Right forelimb (tissue), 1 donor: ENCODE measurements around the gene RPP25.
A peak's percentile ranks its signal among the peaks of the same experiment; 100 is the strongest.

ENCODE experiments used
- DNase-seq: peaks from one replicate; pipeline ENCODE4 v3.0.0-alpha.2; 2018

RPP25 gene, protein sequence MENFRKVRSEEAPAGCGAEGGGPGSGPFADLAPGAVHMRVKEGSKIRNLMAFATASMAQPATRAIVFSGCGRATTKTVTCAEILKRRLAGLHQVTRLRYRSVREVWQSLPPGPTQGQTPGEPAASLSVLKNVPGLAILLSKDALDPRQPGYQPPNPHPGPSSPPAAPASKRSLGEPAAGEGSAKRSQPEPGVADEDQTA

GRCh38 chr15:74956648-74957475 is at the start of gene RPP25:
Gene RPP25 (minus strand): TSS chr15:74956772. CDS start chr15:74956583, 189 bp downstream.
- peak; percentile 70 for DNase-seq

DNA sequence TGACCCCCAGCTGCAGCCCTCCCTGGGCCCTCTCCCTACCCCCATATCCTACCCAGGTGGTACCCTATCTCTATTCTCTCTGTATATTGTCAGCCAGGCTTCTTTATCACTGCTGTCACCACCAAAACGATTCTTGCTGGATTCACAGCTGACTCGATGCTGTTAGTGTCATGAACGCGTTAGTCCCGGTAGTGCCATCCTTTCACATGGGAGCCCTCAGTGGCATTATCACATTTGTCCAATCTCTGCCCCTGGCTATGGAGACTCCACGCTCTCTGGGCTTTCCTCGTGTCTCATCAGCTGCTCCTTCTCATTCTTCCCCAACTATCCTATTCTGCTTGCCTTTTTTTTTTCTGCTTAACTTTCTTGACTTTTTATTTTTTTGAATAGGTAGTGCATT is 45.8 kb upstream of the RPP25 start:
- no peak for DNase-seq

GRCh38 chr15:75001310-75001709 is 44.7 kb upstream of the RPP25 start:
- DNase-seq = no peak

DNA sequence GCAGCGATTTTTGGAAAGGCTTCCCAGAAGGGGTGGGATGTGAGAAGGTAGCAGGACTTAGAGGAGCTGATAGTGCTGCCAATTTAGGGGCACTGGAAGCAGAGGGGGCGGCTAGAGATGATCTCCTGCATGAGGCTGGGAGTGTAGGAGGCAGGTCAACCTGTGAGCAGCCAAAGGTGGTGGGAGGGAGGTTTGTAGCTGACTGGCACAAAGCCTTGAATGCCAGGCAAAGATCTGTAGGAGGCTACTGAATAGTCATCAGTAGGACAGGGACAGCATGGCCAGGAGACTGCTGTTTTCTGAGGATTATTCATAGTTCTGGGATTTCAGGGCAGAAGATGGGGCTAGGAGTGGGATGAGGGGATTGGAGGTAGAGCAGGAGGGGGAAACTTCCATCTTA is 41.0 kb upstream of the RPP25 start:
- no peak for DNase-seq

- no peak for DNase-seq
Measured at GRCh38 chr15:74997141-74997540, 40.6 kb upstream of the RPP25 start.

DNA sequence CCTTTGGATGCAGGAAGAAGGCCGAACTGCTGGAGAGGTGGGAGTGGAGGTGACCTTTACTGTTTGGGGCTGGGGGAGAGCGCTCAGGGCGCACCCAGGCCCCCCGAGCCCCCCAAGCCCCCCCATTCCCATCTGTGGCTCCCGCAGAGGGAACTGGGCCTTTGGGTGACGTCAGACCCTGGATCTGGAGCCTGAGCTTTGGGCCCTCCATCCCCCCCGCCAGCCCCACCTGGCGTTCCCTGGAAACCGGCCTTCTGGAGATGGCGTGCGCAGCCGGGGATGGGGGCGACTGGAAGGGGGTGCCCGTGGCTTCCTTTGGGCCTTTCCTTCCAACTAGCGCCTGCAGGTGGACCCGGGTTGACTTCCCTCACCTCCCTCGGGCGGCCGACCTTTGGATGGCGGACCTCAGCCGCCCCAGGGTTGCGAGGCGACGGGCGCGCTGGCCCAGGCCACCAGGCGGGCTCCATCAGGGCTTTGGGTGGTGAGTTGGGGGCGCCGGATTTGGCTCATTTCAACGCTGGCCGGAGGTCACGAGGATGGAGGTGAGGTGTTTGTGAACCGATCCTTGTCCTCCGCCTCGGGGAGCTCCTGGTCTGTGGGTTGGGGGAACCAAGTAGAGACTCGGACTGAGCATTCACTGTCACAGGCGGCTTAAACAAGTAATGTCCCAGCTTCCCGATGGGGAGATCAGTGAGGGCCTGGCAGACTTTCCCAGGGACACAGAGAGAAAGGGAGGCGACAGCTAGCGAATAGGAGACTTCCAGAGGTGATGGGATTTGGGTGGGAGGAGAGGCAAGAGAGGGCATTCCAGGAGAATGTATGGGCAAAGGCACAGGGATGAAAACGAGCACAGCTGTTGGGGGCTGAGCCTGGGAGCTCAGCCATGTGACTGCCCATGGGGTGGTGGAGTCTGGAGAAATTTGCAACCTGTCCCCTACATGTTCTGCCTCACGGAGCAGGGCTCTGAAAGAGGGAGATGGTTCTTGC is 39.5 kb upstream of the RPP25 start:
- DNase-seq = no peak

- peak; percentile 93 for DNase-seq
Measured at GRCh38 chr15:74995182-74995778, 38.7 kb upstream of the RPP25 start, which contains the start of gene SCAMP5. Gene SCAMP5 (plus strand): TSS chr15:74995563. CDS start chr15:75011840, 16,277 bp downstream.

DNA sequence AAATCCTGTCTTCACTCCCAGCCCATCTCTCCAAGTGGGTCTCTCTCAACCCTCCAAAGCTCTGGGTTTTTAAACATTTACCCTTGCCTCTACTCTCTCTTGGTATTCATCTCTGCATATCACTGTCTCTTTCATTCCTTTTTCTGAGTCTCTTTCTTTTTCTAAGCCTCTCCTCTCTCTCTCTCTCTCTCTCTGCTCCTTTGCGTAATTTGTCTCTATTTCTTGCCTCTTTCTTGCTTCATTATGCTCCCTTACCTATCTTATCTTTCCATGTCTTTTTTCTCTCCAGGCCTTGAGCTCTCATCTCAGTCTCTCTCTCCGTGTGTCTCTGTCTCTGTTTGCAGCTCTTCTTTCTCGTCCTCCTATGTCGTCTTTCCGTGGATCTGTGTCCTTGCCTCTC is 38.1 kb upstream of the RPP25 start:
- no peak for DNase-seq

GRCh38 chr15:74994236-74994635 is 37.7 kb upstream of the RPP25 start:
- DNase-seq = no peak

- no peak for DNase-seq
Measured at GRCh38 chr15:74992619-74993018, 36.0 kb upstream of the RPP25 start.

DNA sequence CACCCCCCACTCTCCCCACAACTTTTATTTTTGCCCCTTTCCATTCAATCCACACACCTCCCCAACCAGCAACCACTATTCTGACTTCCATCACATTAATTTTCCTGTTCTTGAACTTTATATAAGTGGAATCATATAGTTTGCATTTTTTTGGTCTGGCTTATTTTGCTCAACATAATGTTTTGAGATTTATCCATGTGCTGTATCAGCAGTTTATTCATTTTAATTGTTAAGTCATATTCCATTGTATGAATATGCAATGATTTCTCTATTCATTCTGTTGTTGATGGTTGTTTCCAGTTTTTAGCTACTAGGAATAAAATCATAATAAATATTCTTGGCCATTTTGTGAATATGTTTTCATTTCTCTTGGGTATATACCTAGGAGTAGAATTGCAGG is 33.0 kb upstream of the RPP25 start:
- DNase-seq = no peak

DNA sequence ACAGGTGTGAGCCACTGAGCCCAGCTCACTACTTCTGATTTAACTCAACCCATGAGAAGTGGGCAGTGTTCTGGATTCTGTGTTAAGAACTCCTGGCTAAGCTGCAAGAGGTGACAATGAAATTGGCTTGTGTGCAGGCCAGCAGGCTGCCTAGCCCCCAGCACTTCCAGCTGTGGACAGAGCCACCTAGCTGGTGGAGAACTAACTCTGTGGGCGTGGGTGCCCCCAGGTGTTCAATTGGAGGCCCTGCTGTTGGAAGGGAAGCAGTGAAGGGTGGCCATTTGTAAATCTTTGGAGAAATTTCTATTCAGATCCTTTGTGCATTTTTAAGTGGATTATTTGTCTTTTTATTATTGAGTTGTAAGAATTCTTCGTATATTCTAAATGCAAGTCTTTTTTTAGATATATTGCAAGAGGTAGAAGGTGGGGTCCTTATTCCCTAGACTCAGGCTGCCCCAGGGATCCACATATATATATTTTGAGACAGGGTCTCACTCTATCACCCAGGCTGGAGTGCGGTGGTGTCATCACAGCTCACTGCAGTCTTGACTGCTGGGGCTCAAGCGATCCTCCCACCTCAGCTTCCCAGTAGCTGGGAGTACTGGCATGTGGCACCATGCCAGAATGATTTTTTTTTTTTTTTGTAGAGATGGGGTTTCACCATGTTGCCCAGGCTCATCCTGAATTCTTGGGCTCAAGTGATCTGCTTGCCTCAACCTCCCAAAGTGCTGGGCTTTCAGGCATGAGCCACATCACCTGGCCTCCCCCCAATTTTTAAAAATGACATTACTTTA is 31.6 kb upstream of the RPP25 start:
- DNase-seq = no peak

- no peak for DNase-seq
Measured at GRCh38 chr15:74983725-74984231, 27.2 kb upstream of the RPP25 start.

DNA sequence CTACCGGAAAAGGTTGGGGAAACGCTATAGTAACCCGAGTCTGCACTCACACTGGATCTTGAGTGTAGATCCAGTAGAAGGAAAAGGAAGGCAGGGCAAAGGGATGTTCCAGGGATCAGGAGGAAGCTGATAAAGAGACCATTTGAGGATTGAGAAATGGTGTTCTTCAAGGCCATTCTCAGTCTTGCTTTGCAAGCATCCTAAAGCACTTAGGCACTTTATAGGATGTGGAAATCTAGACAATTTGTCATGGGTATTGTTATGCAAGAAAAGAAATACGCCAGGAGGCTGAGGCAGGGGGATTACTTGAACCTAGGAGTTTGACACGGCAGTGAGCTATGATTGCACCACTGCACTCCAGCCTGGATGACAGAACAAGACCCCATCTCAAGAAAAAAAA is 25.6 kb upstream of the RPP25 start:
- no peak for DNase-seq

- no peak for DNase-seq
Measured at GRCh38 chr15:74978503-74978902, 21.9 kb upstream of the RPP25 start.

GRCh38 chr15:74978077-74978476 is 21.5 kb upstream of the RPP25 start:
- no peak for DNase-seq

GRCh38 chr15:74977599-74977998 is 21.0 kb upstream of the RPP25 start:
- no peak for DNase-seq

DNA sequence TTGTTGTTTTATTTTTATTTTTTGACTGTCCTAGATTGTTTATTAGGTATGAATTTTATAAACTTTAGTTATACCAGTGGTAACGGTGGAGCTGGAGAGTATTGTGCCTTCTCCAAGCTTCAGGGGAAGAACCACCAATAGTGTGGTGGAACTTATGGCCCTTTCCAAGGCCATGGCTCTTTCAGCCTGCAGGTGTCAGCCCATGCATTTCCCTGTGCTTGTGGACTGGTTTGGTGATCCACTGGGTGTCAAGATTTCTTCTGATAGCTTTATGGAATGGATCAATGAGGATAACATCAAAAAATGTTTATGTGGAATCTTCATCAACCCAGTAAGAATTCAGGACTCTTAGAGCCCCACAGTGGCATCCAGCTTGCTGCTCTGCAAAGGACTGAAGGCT is 19.6 kb upstream of the RPP25 start:
- no peak for DNase-seq

GRCh38 chr15:74967670-74968069 is 11.1 kb upstream of the RPP25 start:
- no peak for DNase-seq

DNA sequence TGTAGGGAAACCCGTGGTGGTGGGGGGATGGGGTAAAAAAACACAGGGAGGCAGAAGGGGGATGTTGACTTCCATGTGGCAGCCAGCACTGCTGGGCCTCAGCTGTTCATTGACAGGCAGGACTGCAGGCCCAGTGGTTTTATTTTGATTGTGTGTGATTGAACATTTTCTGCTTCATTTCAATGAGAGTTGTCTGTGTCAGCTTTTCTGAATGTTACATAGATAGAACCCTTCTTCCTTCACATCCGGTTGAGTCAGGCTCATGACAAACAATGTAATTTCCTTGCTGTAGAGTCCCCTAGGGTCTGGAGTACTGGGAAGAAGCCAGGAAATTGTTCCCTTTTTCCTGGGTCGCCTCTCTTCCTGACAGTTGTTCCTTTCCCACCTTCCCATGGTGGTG is 8.2 kb upstream of the RPP25 start:
- DNase-seq = no peak

- no peak for DNase-seq
Measured at GRCh38 chr15:74963213-74963612, 6.6 kb upstream of the RPP25 start.

GRCh38 chr15:74962671-74963070 is 6.1 kb upstream of the RPP25 start:
- no peak for DNase-seq
